Activated B cell treated with CpG ODN at 0.5 μM for 24 hours (primary cell): ENCODE measurements around the gene DNHD1. TPM values are rescaled to one million over a fixed set of nuclear protein-coding genes. Genes with fewer than 3 reads are reported as not detected.

Experiments
- ATAC-seq: fragments of 200-7000 bp; cut with Tn5 transposase; one replicate; pipeline ENCODE4 v1.10.0; 2021; ENCODE audit warnings: low read depth, mild to moderate bottlenecking, moderate library complexity
- CTCF ChIA-PET: fragments of 350-600 bp; sonication (Branson Sonifier 250); formaldehyde crosslinking; loops from one replicate; lab custom pipeline; 2021; ENCODE audit warnings: antibody characterized with exemption; lab: Charles Lee
- POLR2A ChIA-PET: fragments of 350-600 bp; sonication (Branson Sonifier 250); formaldehyde crosslinking; loops from one replicate; lab custom pipeline; 2021; ENCODE audit warnings: antibody characterized with exemption; lab: Charles Lee
- DNase-seq: peaks from one replicate; pipeline ENCODE4 v3.0.0; 2022
- H3K27ac Mint-ChIP-seq: one replicate; pipeline ENCODE4 v1.8.0; 2020; ENCODE audit warnings: mixed read lengths
- H3K27me3 Mint-ChIP-seq: one replicate; pipeline ENCODE4 v1.8.0; 2021; ENCODE audit warnings: mixed read lengths
- H3K36me3 Mint-ChIP-seq: one replicate; pipeline ENCODE4 v1.8.0; 2021; ENCODE audit warnings: low read depth, mixed read lengths
- H3K4me1 Mint-ChIP-seq: one replicate; pipeline ENCODE4 v1.8.0; 2021; ENCODE audit warnings: mixed read lengths
- H3K4me3 Mint-ChIP-seq: one replicate; pipeline ENCODE4 v1.8.0; 2020; ENCODE audit warnings: mild to moderate bottlenecking, mixed read lengths
- H3K9me3 Mint-ChIP-seq: one replicate; pipeline ENCODE4 v1.8.0; 2020; ENCODE audit warnings: mixed read lengths
- intact Hi-C: fragments of 100-400 bp; cut with micrococcal nuclease; formaldehyde crosslinking; loops from one replicate; pipeline ENCODE4 v1.15.1; 2024
- total RNA-seq: library from RNA; stranded (reverse); gene quantifications from 2 replicates; pipeline ENCODE4 v1.2.3, GENCODE V29; 2022
- TF ChIP-seq, protein P1 (sequence below): fragments of 200-600 bp; IDR thresholded peaks from one replicate; pipeline ENCODE4 v1.8.0; 2022; ENCODE audit warnings: antibody characterized with exemption, mild to moderate bottlenecking

Gene DNHD1
- total RNA-seq, 1 donor from 2014 or later = 42.6 TPM

DNA sequence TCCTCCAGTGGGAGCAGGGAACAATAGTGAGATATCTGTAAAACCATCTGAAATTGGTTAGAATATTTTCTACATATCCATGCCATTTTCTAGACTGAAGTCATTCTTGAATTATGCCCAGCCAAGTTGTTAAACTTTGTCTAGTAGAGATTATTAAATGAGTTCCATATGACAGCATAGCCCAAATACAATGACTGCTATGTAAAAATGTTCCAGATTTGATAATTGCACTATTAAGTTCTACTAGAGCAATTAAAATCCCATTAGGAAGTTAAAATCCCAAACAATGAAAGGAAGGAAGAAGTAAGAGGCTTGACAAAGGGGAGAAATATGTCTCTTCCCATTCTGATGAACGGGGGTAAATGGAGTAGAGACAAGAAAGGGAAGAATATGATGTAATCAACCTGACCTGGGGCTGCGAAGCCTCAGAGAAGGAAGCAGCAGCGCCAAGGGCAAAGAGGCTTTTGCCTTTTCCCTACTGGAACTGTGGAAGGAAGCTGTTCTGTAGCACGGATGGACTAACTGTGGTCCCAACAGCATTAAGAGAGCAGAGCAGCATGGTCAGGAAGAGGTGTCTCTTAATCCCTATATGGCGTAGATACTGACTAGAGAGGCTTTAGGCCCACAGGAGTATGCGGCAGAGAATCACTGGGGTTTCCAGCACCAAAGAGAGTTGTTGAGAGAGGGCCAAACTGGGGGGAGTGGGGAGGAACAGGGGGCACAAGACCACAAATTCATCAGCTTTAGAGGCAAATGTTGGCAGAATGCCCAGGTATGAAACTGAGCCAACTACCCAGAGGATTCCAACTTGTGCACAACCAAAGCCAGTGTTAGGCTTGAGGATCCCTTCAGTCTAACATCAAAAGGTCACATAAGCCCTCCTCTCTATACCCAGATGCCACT, 79.6 kb downstream of the DNHD1 start:
- intact Hi-C loops = no loop called here
- no peak for ATAC-seq
- ChIA-PET CTCF (no interaction called here), POLR2A (no interaction called here)
- no peak for DNase-seq
- H3K4me3 Mint-ChIP-seq = no peak overlapping the region
- H3K9me3 Mint-ChIP-seq = no peaks in the 10 kb centered on the region
- peaks cover 4% of the 10 kb centered on the region for H3K36me3 Mint-ChIP-seq
- TF ChIP-seq, protein P1, sequence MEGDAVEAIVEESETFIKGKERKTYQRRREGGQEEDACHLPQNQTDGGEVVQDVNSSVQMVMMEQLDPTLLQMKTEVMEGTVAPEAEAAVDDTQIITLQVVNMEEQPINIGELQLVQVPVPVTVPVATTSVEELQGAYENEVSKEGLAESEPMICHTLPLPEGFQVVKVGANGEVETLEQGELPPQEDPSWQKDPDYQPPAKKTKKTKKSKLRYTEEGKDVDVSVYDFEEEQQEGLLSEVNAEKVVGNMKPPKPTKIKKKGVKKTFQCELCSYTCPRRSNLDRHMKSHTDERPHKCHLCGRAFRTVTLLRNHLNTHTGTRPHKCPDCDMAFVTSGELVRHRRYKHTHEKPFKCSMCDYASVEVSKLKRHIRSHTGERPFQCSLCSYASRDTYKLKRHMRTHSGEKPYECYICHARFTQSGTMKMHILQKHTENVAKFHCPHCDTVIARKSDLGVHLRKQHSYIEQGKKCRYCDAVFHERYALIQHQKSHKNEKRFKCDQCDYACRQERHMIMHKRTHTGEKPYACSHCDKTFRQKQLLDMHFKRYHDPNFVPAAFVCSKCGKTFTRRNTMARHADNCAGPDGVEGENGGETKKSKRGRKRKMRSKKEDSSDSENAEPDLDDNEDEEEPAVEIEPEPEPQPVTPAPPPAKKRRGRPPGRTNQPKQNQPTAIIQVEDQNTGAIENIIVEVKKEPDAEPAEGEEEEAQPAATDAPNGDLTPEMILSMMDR = no peak
- H3K4me1 Mint-ChIP-seq = no peaks in the 10 kb centered on the region
- no peak overlapping the region for H3K27ac Mint-ChIP-seq
- H3K27me3 Mint-ChIP-seq = no peaks in the 10 kb centered on the region

DNA sequence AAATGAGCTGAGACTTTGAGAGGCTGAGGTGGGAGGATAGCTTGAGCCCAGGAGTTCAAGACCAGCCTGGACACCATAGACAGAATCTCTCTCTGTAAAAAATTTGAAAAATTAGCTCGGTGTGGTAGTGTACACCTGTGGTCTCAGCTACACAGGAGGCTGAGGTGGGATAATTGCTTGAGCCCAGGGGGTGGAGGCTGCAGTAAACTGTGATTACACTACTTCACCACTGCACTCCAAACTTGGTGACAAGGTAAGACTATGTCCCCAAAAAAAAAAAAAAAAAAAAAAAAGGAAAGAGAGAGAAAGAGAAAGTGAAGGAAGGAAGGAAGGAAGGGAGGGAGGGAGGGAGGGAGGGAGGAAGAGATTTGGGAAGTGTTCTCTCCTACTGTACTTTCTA, 81.1 kb downstream of the DNHD1 start:
- TF ChIP-seq, protein P1 = no peak
- Mint-ChIP-seq H3K4me3 (no peak overlapping the region), H3K36me3 (peaks cover 12% of the 10 kb centered on the region), H3K27ac (no peak overlapping the region), H3K27me3 (no peaks in the 10 kb centered on the region), H3K4me1 (no peaks in the 10 kb centered on the region), H3K9me3 (peaks cover 2% of the 10 kb centered on the region)
- POLR2A ChIA-PET = no interaction called here
- ATAC-seq = no peak
- CTCF ChIA-PET = no interaction called here
- intact Hi-C loops = no loop called here
- DNase-seq = no peak

DNA sequence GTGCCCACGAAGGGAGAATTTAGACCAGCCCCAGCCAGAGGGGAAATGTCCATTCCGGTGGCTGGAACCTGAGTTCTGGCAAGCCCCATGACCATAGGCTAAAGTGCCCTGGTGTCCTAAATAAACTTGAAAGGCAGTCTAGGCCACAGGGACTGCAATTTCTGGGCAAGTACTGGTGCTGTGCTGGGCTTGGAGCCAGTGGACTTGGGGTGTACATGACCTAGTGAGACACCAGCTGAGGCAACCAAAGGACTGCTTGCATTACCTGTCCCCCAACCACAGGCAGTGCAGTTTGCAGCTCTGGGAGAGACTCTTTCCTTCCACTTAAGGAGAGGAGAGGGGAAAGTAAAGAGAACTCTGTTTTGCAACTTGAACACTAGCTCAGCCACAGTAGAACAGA, 82.6 kb downstream of the DNHD1 start:
- peaks cover 25% of the 10 kb centered on the region for H3K36me3 Mint-ChIP-seq
- no peaks in the 10 kb centered on the region for H3K27me3 Mint-ChIP-seq
- TF ChIP-seq, protein P1 = no peak
- H3K9me3 Mint-ChIP-seq = peaks cover 14% of the 10 kb centered on the region
- POLR2A ChIA-PET = no interaction called here
- no peaks in the 10 kb centered on the region for H3K4me1 Mint-ChIP-seq
- no peak overlapping the region for H3K27ac Mint-ChIP-seq
- CTCF ChIA-PET = no interaction called here
- ATAC-seq = no peak
- DNase-seq = no peak
- intact Hi-C loops = no loop called here
- H3K4me3 Mint-ChIP-seq = no peak overlapping the region

DNA sequence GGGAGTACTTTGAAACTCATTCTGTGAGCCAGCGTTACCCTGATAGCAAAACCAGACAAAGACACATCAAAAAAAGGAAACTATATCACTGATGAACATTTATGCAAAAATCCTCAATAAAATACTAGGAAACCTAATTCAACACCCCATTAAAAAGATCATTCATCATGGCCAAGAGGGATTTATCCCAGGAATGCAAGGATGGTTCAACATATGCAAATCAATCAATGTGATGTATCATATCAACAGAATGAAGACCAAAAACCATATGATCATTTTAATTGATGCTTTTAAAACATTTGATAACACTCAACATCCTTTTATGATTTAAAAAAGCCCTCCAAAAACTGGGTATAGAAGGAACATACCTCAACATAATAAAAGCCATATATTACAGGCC, 86.5 kb downstream of the DNHD1 start:
- TF ChIP-seq, protein P1 = no peak
- ChIA-PET CTCF (no interaction called here), POLR2A (interaction anchor here (1.0 kb wide), 1 partner anchor 70 kb away, joined by 3 read pairs; no protein-coding TSS in a partner anchor)
- Mint-ChIP-seq H3K4me3 (no peak overlapping the region), H3K27me3 (no peaks in the 10 kb centered on the region), H3K27ac (no peak overlapping the region), H3K36me3 (peaks cover 33% of the 10 kb centered on the region), H3K4me1 (no peaks in the 10 kb centered on the region), H3K9me3 (peaks cover 16% of the 10 kb centered on the region)
- no peak for DNase-seq
- ATAC-seq = no peak
- intact Hi-C loops = no loop called here

DNA sequence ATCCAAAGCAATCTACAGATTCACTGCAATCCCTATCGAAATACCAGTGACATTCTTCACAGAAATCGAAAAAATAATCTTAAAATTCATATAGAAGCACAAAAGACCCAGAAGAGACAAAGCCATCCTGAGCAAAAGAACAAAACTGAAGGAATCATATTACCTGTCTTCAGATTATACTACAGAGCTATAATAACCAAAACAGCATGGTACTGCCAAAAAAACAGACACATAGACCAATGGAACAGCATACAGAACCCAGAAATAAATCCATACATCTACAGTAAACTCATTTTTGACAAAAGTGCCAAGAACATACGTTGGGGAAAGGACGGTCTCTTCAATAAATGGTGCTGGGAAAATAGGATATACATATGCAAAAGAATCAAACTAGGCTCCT, 87.4 kb downstream of the DNHD1 start:
- peaks cover 16% of the 10 kb centered on the region for H3K9me3 Mint-ChIP-seq
- peaks cover 38% of the 10 kb centered on the region for H3K36me3 Mint-ChIP-seq
- POLR2A ChIA-PET = interaction anchor here (1.0 kb wide), 1 partner anchor 69 kb away, joined by 3 read pairs; no protein-coding TSS in a partner anchor
- CTCF ChIA-PET = no interaction called here
- TF ChIP-seq, protein P1 = no peak
- DNase-seq = no peak
- H3K27ac Mint-ChIP-seq = no peak overlapping the region
- no peak for ATAC-seq
- H3K4me1 Mint-ChIP-seq = no peaks in the 10 kb centered on the region
- no peak overlapping the region for H3K4me3 Mint-ChIP-seq
- intact Hi-C loops = no loop called here
- no peaks in the 10 kb centered on the region for H3K27me3 Mint-ChIP-seq
